GM12878 (cell line): ENCODE data around the gene WDR31. TPM values are rescaled to one million over a fixed set of nuclear protein-coding genes. Genes with fewer than 3 reads are reported as not detected.

Experiments
- BCL11A ChIP-seq: IDR thresholded peaks from 2 replicates; pipeline ENCODE4 v1.6.1; 2011; ENCODE audit warnings: low read depth, low read length
- CHD1 ChIP-seq: IDR thresholded peaks from 2 replicates; pipeline ENCODE4 v1.6.1; 2012; ENCODE audit warnings: low read depth, low read length, improper control_type of control experiment
- CHD2 ChIP-seq: IDR thresholded peaks from 2 replicates; pipeline ENCODE4 v1.6.1; 2011; ENCODE audit warnings: low read depth, low read length, improper control_type of control experiment, borderline replicate concordance
- EGR1 ChIP-seq, 2 experiments: IDR thresholded peaks; 1 replicate in 1 of 2; 2 replicates in 1 of 2; pipeline ENCODE4 v1.6.1; 2011 to 2012; ENCODE audit warnings: low read depth in 2 of 2, low read length in 2 of 2, borderline replicate concordance in 1 of 2, mild to moderate bottlenecking in 1 of 2, moderate library complexity in 1 of 2
- ESRRA ChIP-seq: IDR thresholded peaks from 2 replicates; pipeline ENCODE4 v1.6.1; 2012; ENCODE audit warnings: mild to moderate bottlenecking, low read length, improper control_type of control experiment
- FOXK2 ChIP-seq: fragments of 450-650 bp; IDR thresholded peaks from 2 replicates; pipeline ENCODE4 v1.6.1; 2017; ENCODE audit warnings: mild to moderate bottlenecking, moderate library complexity
- JUNB ChIP-seq: IDR thresholded peaks from 2 replicates; pipeline ENCODE4 v1.6.1; 2016; ENCODE audit warnings: antibody characterized with exemption, mild to moderate bottlenecking
- JUND ChIP-seq: IDR thresholded peaks from 2 replicates; pipeline ENCODE4 v1.6.1; 2012; ENCODE audit warnings: low read depth, mild to moderate bottlenecking, low read length, improper control_type of control experiment, moderate library complexity
- LARP7 ChIP-seq: fragments of 450-650 bp; IDR thresholded peaks from 2 replicates; pipeline ENCODE4 v1.6.1; 2017; ENCODE audit warnings: mild to moderate bottlenecking
- MTA3 ChIP-seq: IDR thresholded peaks from 2 replicates; pipeline ENCODE4 v1.6.1; 2012; ENCODE audit warnings: low read length, inconsistent platforms, borderline replicate concordance
- MXI1 ChIP-seq: fragments of 150-350 bp; IDR thresholded peaks from 2 replicates; pipeline ENCODE4 v1.6.1; 2011; ENCODE audit warnings: low read depth, mild to moderate bottlenecking, inconsistent platforms, low read length, improper control_type of control experiment
- MYB ChIP-seq: fragments of 150-350 bp; IDR thresholded peaks from 2 replicates; pipeline ENCODE4 v1.6.1; 2014; ENCODE audit warnings: mild to moderate bottlenecking, low read depth, low read length, borderline replicate concordance
- NBN ChIP-seq: fragments of 450-650 bp; IDR thresholded peaks from 2 replicates; pipeline ENCODE4 v1.6.1; 2016
- NKRF ChIP-seq: fragments of 450-650 bp; conservative IDR thresholded peaks from 2 replicates; pipeline ENCODE4 v1.6.1; 2017; ENCODE audit warnings: mild to moderate bottlenecking, moderate library complexity
- POLR2AphosphoS5 ChIP-seq: IDR thresholded peaks from 2 replicates; pipeline ENCODE4 v1.6.1; 2011; ENCODE audit warnings: mild to moderate bottlenecking, low read length, inconsistent platforms
- RAD21 ChIP-seq: IDR thresholded peaks from 2 replicates; pipeline ENCODE4 v1.6.1; 2011; ENCODE audit warnings: mild to moderate bottlenecking, low read depth, low read length, moderate library complexity; ENCODE audit not compliant: insufficient read depth
- SIX5 ChIP-seq: IDR thresholded peaks from 2 replicates; pipeline ENCODE4 v1.6.1; 2011; ENCODE audit warnings: mild to moderate bottlenecking, low read depth, low read length, moderate library complexity; ENCODE audit not compliant: severe bottlenecking
- SMAD5 ChIP-seq: IDR thresholded peaks from 2 replicates; pipeline ENCODE4 v1.6.1; 2016; ENCODE audit warnings: antibody characterized with exemption, low read depth
- SPI1 ChIP-seq: IDR thresholded peaks from 2 replicates; pipeline ENCODE4 v1.6.1; 2011; ENCODE audit warnings: low read depth, mild to moderate bottlenecking, low read length, moderate library complexity, borderline replicate concordance; ENCODE audit not compliant: insufficient read depth
- TAF1 ChIP-seq: IDR thresholded peaks from 2 replicates; pipeline ENCODE4 v1.6.1; 2011; ENCODE audit warnings: mild to moderate bottlenecking, low read depth, low read length, borderline replicate concordance
- YY1 ChIP-seq: IDR thresholded peaks from 2 replicates; pipeline ENCODE4 v1.6.1; 2011; ENCODE audit warnings: low read depth, mild to moderate bottlenecking, low read length
- ZNF207 ChIP-seq: fragments of 450-650 bp; IDR thresholded peaks from 2 replicates; pipeline ENCODE4 v1.6.1; 2014; ENCODE audit warnings: antibody characterized with exemption, mild to moderate bottlenecking, borderline replicate concordance
- polyA plus RNA-seq, 11 experiments: library from polyadenylated mRNA; depleted of rRNA in 4 of 11; unstranded in 6 of 11; stranded (reverse) in 5 of 11; fragments of >200 nt; fragmentation: Nextera tagmentation in 4 of 11; fragmentation: Illumina TruSeq in 1 of 11; extraction: Ambion mirVana in 4 of 11; extraction: Trizol in 1 of 11; gene quantifications; 1 replicate in 1 of 11; 2 replicates in 10 of 11; pipeline versions ENCODE4 v1.2.1 to v1.2.3, GENCODE V29; 2011 to 2016; ENCODE audit warnings: inconsistent platforms in 2 of 11, missing spikeins in 2 of 11, low read depth in 1 of 11
- total RNA-seq, 4 experiments: library from RNA; depleted of rRNA in 3 of 4; stranded (reverse); fragments of >200 nt in 3 of 4; fragmentation: Illumina TruSeq in 1 of 4; extraction: Trizol in 1 of 4; gene quantifications; 2 replicates each; pipeline versions ENCODE4 v1.2.1 to v1.2.3, GENCODE V29; 2013 to 2021
- TF ChIP-seq, protein P1 (sequence below): fragments of 450-650 bp; IDR thresholded peaks from 2 replicates; pipeline ENCODE4 v1.6.1; 2017; ENCODE audit warnings: mild to moderate bottlenecking, moderate library complexity

The WDR31 gene
- total and polyA plus RNA-seq, 10 of the 15 experiments (the other 5 are each of a cell fraction or from before 2014, with no cell fraction given), result 0.26 to 1.7 (median 0.79) TPM

DNA sequence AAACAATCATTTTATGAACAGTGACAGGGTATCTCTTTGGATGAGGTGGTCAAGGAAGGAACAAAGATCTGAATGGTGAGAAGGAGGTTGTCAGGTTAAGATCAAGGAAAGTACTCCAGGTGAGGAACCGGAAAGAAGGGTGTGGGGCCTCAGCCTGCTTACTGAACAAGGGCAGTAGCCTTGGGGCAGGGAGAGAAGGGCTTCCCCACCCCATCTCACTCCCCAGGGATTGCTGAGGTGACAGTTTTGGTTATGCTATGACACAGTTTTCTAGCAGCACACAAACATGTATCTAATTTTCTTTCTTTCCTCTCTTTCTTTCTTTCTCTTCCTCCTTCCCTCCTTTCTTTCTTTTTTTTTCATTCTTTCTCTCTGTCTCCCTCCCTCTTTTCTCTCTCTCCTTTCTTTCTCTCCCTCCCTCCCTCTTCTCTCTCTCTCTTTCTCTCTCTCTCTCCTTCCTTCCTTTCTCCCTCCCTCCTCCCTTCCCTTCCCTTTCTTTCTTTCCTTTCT, 40.8 kb upstream of the WDR31 start (continued):
- TF ChIP-seq JUND, result peak; percentile 78; the same call in 1 of the 2 replicates
- no peak for TF ChIP-seq POLR2AphosphoS5
- TF ChIP-seq RAD21, result no peak
- no peak for TF ChIP-seq YY1
- TF ChIP-seq CHD2, result peak; percentile 60; the same call in 1 of the 2 replicates
- TF ChIP-seq MXI1, result 0 out of 2 replicates have a peak, but pooled peaks have one; percentile 17
- TF ChIP-seq LARP7, result no peak
- TF ChIP-seq ESRRA, result no peak
- TF ChIP-seq ZNF207, result no peak
- TF ChIP-seq BCL11A, result peak; percentile 58; the same call in 1 of the 2 replicates
- no peak for TF ChIP-seq SMAD5
- no peak for TF ChIP-seq EGR1 (IDR thresholded peaks at IDR 0.05; ENCODE audit: borderline replicate concordance in 1 of 2, low read depth in 2 of 2, low read length in 2 of 2)
- no peak for TF ChIP-seq SIX5
- TF ChIP-seq NBN, result peak; percentile 97
- TF ChIP-seq NKRF, result no peak
- TF ChIP-seq MYB, result no peak
- peak; percentile 58 for TF ChIP-seq SPI1
- 0 out of 2 replicates have a peak, but pooled peaks have one; percentile 4 for TF ChIP-seq FOXK2
- TF ChIP-seq JUNB, result peak; percentile 72
- no peak; the same call in 1 of the 2 replicates for TF ChIP-seq MTA3
- TF ChIP-seq, protein P1, sequence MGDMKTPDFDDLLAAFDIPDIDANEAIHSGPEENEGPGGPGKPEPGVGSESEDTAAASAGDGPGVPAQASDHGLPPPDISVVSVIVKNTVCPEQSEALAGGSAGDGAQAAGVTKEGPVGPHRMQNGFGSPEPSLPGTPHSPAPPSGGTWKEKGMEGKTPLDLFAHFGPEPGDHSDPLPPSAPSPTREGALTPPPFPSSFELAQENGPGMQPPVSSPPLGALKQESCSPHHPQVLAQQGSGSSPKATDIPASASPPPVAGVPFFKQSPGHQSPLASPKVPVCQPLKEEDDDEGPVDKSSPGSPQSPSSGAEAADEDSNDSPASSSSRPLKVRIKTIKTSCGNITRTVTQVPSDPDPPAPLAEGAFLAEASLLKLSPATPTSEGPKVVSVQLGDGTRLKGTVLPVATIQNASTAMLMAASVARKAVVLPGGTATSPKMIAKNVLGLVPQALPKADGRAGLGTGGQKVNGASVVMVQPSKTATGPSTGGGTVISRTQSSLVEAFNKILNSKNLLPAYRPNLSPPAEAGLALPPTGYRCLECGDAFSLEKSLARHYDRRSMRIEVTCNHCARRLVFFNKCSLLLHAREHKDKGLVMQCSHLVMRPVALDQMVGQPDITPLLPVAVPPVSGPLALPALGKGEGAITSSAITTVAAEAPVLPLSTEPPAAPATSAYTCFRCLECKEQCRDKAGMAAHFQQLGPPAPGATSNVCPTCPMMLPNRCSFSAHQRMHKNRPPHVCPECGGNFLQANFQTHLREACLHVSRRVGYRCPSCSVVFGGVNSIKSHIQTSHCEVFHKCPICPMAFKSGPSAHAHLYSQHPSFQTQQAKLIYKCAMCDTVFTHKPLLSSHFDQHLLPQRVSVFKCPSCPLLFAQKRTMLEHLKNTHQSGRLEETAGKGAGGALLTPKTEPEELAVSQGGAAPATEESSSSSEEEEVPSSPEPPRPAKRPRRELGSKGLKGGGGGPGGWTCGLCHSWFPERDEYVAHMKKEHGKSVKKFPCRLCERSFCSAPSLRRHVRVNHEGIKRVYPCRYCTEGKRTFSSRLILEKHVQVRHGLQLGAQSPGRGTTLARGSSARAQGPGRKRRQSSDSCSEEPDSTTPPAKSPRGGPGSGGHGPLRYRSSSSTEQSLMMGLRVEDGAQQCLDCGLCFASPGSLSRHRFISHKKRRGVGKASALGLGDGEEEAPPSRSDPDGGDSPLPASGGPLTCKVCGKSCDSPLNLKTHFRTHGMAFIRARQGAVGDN, result 0 out of 2 replicates have a peak, but pooled peaks have one; percentile 22
- no peak for TF ChIP-seq TAF1
- no peak for TF ChIP-seq CHD1
